ENCODE results near the gene SDC3. TPM values are rescaled to one million over a fixed set of nuclear protein-coding genes. Genes with fewer than 3 reads are reported as not detected.

SDC3 gene
- total and polyA plus RNA-seq, 7 donors = 2.4 to 91.1 (median 29.9) TPM

GRCh38 chr1:30857964-30858363 lies 50.6 kb downstream of the SDC3 start:
- intact Hi-C loops (cut with DNase I) = loop anchor here (5.0 kb wide), 1 partner anchor 56 kb away; no protein-coding TSS in a partner anchor
- Histone ChIP-seq H3K4me1 (peaks cover 0 to 33% (median 25%) of the 10 kb centered on the region in 4 donors), H3K4me3 (no peak overlapping the region), H3K36me3 (no peaks in the 10 kb centered on the region), H3K9me3 (no peaks in the 10 kb centered on the region), H3K27me3 (no peaks in the 10 kb centered on the region), H3K27ac (peak overlapping the region in 2 of 4 donors; percentile 33 to 70)
- TF ChIP-seq POLR2A (IDR thresholded peaks at IDR 0.05) (no peak), CTCF (IDR thresholded peaks at IDR 0.05) (no peak), EP300 (IDR thresholded peaks at IDR 0.05) (no peak), POLR2AphosphoS5 (IDR thresholded peaks at IDR 0.05) (no peak)
- no peak for DNase-seq
- WGBS, 2 donors = 90 to 93% methylated on average over 8 of the region's 8 CpGs

GRCh38 chr1:30857062-30857461 lies 51.5 kb downstream of the SDC3 start:
- H3K9me3 ChIP-seq = no peaks in the 10 kb centered on the region
- H3K36me3 ChIP-seq = no peaks in the 10 kb centered on the region
- H3K4me1 ChIP-seq = peaks cover 0 to 40% (median 27%) of the 10 kb centered on the region in 4 donors
- H3K27me3 ChIP-seq = no peaks in the 10 kb centered on the region
- DNase-seq = no peak
- H3K27ac ChIP-seq = peak overlapping the region in 3 of 4 donors; percentile 58 to 71 (median 70)
- TF ChIP-seq CTCF (IDR thresholded peaks at IDR 0.05) (no peak), POLR2AphosphoS5 (IDR thresholded peaks at IDR 0.05) (no peak), POLR2A (IDR thresholded peaks at IDR 0.05) (no peak), EP300 (IDR thresholded peaks at IDR 0.05) (no peak)
- intact Hi-C loops (cut with DNase I) = loop anchor here (5.0 kb wide), 1 partner anchor 55 kb away; no protein-coding TSS in a partner anchor
- no peak overlapping the region for H3K4me3 ChIP-seq

GRCh38 chr1:30856260-30856790 lies 52.2 kb downstream of the SDC3 start:
- Histone ChIP-seq H3K9me3 (no peaks in the 10 kb centered on the region), H3K27me3 (no peaks in the 10 kb centered on the region), H3K4me1 (peaks cover 0 to 44% (median 33%) of the 10 kb centered on the region in 4 donors), H3K4me3 (no peak overlapping the region), H3K36me3 (no peaks in the 10 kb centered on the region), H3K27ac (peak overlapping the region in 3 of 4 donors; percentile 58 to 71 (median 70))
- intact Hi-C loops (cut with DNase I) = loop anchor here (5.0 kb wide), 1 partner anchor 54 kb away; no protein-coding TSS in a partner anchor
- TF ChIP-seq CTCF (IDR thresholded peaks at IDR 0.05) = peak in 2 of 4 experiments; percentile 5 to 41
- TF ChIP-seq POLR2AphosphoS5 (IDR thresholded peaks at IDR 0.05) = no peak
- DNase-seq = no peak
- WGBS, 2 donors = 54 to 72% methylated on average over 14 of the region's 14 CpGs

GRCh38 chr1:30855686-30856259 lies 52.8 kb downstream of the SDC3 start:
- H3K36me3 ChIP-seq = no peaks in the 10 kb centered on the region
- no peaks in the 10 kb centered on the region for H3K27me3 ChIP-seq
- H3K4me3 ChIP-seq = no peak overlapping the region
- no peaks in the 10 kb centered on the region for H3K9me3 ChIP-seq
- H3K27ac ChIP-seq = peak overlapping the region in 3 of 4 donors; percentile 58 to 71 (median 70)
- 38 to 50% methylated on average over 4 of the region's 4 CpGs for WGBS, 2 donors
- H3K4me1 ChIP-seq = peaks cover 0 to 44% (median 33%) of the 10 kb centered on the region in 4 donors
- intact Hi-C loops (cut with DNase I) = loop anchor here (5.0 kb wide), 1 partner anchor 53 kb away; no protein-coding TSS in a partner anchor
- no peak for DNase-seq
- TF ChIP-seq POLR2AphosphoS5 (IDR thresholded peaks at IDR 0.05) (no peak), POLR2A (IDR thresholded peaks at IDR 0.05) (no peak), EP300 (IDR thresholded peaks at IDR 0.05) (no peak), CTCF (IDR thresholded peaks at IDR 0.05) (peak in 1 of 4 experiments; percentile 17)

All from sigmoid colon (tissue), 7 donors.